K562 (cell line): ENCODE results near the gene KLHL6. TPM values are rescaled to one million over a fixed set of nuclear protein-coding genes. Genes with fewer than 3 reads are reported as not detected.

ENCODE experiments used
- CBX1 ChIP-seq: sonication (generic); IDR thresholded peaks from 2 replicates; pipeline ENCODE4 v1.6.1; 2016; ENCODE audit warnings: antibody characterized with exemption, low read depth, mild to moderate bottlenecking
- MYNN ChIP-seq, 2 experiments: sonication (generic); formaldehyde crosslinking in 1 of 2; IDR thresholded peaks; 2 replicates each; pipeline versions ENCODE4 v1.5.0 to v1.6.1; 2016 to 2020; ENCODE audit warnings: antibody characterized with exemption in 1 of 2, missing genetic modification reagents in 1 of 2
- POU5F1 ChIP-seq: fragments of 150-350 bp; IDR thresholded peaks from 2 replicates; pipeline ENCODE4 v1.6.1; 2014; ENCODE audit warnings: borderline replicate concordance, low read length, low read depth, mild to moderate bottlenecking; ENCODE audit not compliant: partially characterized antibody
- TARDBP ChIP-seq: fragments of 450-650 bp; IDR thresholded peaks from 2 replicates; pipeline ENCODE4 v1.6.1; 2016
- TEAD4 ChIP-seq, 2 experiments: sonication (generic) in 1 of 2; formaldehyde crosslinking in 1 of 2; IDR thresholded peaks; 2 replicates each; pipeline versions ENCODE4 v1.6.1 to v1.8.0; 2012 to 2022; ENCODE audit warnings: borderline replicate concordance in 1 of 2, inconsistent platforms in 1 of 2, low read length in 1 of 2, mild to moderate bottlenecking in 1 of 2, missing genetic modification reagents in 1 of 2
- YY1 ChIP-seq, 3 experiments: IDR thresholded peaks; 2 replicates each; pipeline ENCODE4 v1.6.1; 2011; ENCODE audit warnings: low read length in 2 of 3, mild to moderate bottlenecking in 2 of 3, moderate library complexity in 2 of 3, borderline replicate concordance in 1 of 3, control low read depth in 1 of 3, low read depth in 1 of 3; ENCODE audit not compliant: insufficient read depth in 3 of 3, insufficient replicate concordance in 2 of 3, control insufficient read depth in 1 of 3, insufficient read length in 1 of 3; ENCODE audit errors: extremely low read depth in 1 of 3
- ZNF12 ChIP-seq: sonication (generic); formaldehyde crosslinking; IDR thresholded peaks from 2 replicates; pipeline ENCODE4 v1.4.0; 2020; ENCODE audit warnings: mild to moderate bottlenecking, missing genetic modification reagents
- polyA plus RNA-seq, 8 experiments: library from polyadenylated mRNA; depleted of rRNA in 4 of 8; stranded (reverse) in 5 of 8; unstranded in 3 of 8; fragments of >200 nt; fragmentation: Nextera tagmentation in 2 of 8; fragmentation: Illumina TruSeq in 1 of 8; extraction: Ambion mirVana in 2 of 8; extraction: Trizol in 1 of 8; gene quantifications; 2 replicates each; pipeline versions ENCODE4 v1.2.1 to v1.2.3, GENCODE V29; 2011 to 2014; ENCODE audit warnings: inconsistent platforms in 1 of 8, missing spikeins in 1 of 8
- total RNA-seq, 7 experiments: library from RNA; depleted of rRNA in 6 of 7; stranded (reverse); fragments of >200 nt in 6 of 7; fragmentation: Illumina TruSeq in 2 of 7; extraction: Trizol in 2 of 7; gene quantifications; 2 replicates each; pipeline versions ENCODE4 v1.2.1 to v1.2.3, GENCODE V29; 2011 to 2021; ENCODE audit warnings: low replicate concordance in 1 of 7
- TF ChIP-seq, protein P1 (sequence below): fragments of 450-650 bp; formaldehyde crosslinking; IDR thresholded peaks from 2 replicates; pipeline ENCODE4 v1.4.0; 2020; ENCODE audit warnings: mild to moderate bottlenecking, mixed read lengths
- TF ChIP-seq, protein P2 (sequence below): fragments of 250-450 bp; sonication (Bioruptor Pico); IDR thresholded peaks from 2 replicates; pipeline ENCODE4 v1.4.0; 2020; ENCODE audit warnings: mild to moderate bottlenecking
- TF ChIP-seq, protein P3 (sequence below): fragments of 200-800 bp; sonication (Bioruptor generic); IDR thresholded peaks from 2 replicates; pipeline ENCODE4 v1.6.1; 2016; ENCODE audit warnings: missing genetic modification characterization, missing compliant biosample characterization
- TF ChIP-seq, protein P4 (sequence below), 2 experiments: IDR thresholded peaks; 2 replicates each; pipeline ENCODE4 v1.6.1; 2012; ENCODE audit warnings: improper control_type of control experiment in 2 of 2, low read depth in 2 of 2, low read length in 2 of 2, borderline replicate concordance in 1 of 2
- TF ChIP-seq, protein P5 (sequence below): sonication (generic); formaldehyde crosslinking; IDR thresholded peaks from 2 replicates; pipeline ENCODE4 v1.8.0; 2022; ENCODE audit warnings: missing genetic modification reagents, mild to moderate bottlenecking, moderate library complexity, borderline replicate concordance

Gene KLHL6
- total and polyA plus RNA-seq, 9 of the 15 experiments (the other 6 are each of a cell fraction or from before 2014, with no cell fraction given): 0.18 to 2.1 (median 1.4) TPM

DNA sequence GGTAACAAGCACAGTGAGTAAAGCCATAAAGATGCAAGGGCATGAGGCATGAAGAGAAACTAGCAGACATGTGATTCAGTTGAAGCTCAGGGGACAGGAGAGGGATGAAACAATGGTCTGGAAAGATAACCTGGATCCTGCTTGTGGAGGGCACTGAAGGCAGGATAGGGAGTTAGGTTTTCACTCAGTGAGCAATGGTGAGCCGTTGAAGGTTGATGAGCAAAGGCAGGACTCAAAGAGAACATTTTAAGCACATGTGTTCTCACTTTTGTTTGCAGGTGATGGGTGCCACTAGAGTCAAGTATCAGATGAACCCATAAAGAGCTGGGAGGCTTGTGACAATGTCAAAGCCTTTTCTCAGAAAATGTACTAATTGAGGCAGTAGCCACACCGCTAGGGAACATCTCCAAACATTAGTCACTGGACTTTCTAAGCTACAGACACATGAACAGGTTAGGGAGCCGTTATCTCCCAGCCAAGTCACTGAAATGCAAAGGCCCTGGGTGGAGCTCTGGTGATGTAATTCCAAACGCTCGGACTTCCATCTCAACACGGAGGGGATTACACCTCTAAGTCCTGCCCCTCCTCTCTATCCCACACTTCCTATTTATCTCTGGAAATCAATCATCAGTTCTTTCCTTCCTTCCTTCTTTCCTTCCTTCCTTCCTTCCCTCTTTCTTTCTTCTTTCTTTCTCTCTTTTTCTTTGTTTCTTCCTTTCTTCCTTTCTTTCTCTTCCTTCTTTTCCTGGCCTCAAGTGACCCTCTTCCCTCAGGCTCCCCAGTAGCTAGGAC is 22.7 kb downstream of the KLHL6 start (continued):
- TF ChIP-seq, protein P1, sequence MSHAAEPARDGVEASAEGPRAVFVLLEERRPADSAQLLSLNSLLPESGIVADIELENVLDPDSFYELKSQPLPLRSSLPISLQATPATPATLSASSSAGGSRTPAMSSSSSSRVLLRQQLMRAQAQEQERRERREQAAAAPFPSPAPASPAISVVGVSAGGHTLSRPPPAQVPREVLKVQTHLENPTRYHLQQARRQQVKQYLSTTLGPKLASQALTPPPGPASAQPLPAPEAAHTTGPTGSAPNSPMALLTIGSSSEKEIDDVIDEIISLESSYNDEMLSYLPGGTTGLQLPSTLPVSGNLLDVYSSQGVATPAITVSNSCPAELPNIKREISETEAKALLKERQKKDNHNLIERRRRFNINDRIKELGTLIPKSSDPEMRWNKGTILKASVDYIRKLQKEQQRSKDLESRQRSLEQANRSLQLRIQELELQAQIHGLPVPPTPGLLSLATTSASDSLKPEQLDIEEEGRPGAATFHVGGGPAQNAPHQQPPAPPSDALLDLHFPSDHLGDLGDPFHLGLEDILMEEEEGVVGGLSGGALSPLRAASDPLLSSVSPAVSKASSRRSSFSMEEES: no peak
- TF ChIP-seq, protein P2, sequence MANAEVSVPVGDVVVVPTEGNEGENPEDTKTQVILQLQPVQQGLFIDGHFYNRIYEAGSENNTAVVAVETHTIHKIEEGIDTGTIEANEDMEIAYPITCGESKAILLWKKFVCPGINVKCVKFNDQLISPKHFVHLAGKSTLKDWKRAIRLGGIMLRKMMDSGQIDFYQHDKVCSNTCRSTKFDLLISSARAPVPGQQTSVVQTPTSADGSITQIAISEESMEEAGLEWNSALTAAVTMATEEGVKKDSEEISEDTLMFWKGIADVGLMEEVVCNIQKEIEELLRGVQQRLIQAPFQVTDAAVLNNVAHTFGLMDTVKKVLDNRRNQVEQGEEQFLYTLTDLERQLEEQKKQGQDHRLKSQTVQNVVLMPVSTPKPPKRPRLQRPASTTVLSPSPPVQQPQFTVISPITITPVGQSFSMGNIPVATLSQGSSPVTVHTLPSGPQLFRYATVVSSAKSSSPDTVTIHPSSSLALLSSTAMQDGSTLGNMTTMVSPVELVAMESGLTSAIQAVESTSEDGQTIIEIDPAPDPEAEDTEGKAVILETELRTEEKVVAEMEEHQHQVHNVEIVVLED (CRISPR knock-in tag): no peak
- TF ChIP-seq TARDBP: no peak
- no peak for TF ChIP-seq CBX1
- TF ChIP-seq, protein P3, sequence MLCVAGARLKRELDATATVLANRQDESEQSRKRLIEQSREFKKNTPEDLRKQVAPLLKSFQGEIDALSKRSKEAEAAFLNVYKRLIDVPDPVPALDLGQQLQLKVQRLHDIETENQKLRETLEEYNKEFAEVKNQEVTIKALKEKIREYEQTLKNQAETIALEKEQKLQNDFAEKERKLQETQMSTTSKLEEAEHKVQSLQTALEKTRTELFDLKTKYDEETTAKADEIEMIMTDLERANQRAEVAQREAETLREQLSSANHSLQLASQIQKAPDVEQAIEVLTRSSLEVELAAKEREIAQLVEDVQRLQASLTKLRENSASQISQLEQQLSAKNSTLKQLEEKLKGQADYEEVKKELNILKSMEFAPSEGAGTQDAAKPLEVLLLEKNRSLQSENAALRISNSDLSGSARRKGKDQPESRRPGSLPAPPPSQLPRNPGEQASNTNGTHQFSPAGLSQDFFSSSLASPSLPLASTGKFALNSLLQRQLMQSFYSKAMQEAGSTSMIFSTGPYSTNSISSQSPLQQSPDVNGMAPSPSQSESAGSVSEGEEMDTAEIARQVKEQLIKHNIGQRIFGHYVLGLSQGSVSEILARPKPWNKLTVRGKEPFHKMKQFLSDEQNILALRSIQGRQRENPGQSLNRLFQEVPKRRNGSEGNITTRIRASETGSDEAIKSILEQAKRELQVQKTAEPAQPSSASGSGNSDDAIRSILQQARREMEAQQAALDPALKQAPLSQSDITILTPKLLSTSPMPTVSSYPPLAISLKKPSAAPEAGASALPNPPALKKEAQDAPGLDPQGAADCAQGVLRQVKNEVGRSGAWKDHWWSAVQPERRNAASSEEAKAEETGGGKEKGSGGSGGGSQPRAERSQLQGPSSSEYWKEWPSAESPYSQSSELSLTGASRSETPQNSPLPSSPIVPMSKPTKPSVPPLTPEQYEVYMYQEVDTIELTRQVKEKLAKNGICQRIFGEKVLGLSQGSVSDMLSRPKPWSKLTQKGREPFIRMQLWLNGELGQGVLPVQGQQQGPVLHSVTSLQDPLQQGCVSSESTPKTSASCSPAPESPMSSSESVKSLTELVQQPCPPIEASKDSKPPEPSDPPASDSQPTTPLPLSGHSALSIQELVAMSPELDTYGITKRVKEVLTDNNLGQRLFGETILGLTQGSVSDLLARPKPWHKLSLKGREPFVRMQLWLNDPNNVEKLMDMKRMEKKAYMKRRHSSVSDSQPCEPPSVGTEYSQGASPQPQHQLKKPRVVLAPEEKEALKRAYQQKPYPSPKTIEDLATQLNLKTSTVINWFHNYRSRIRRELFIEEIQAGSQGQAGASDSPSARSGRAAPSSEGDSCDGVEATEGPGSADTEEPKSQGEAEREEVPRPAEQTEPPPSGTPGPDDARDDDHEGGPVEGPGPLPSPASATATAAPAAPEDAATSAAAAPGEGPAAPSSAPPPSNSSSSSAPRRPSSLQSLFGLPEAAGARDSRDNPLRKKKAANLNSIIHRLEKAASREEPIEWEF (CRISPR knock-in tag): no peak
- TF ChIP-seq, protein P4, sequence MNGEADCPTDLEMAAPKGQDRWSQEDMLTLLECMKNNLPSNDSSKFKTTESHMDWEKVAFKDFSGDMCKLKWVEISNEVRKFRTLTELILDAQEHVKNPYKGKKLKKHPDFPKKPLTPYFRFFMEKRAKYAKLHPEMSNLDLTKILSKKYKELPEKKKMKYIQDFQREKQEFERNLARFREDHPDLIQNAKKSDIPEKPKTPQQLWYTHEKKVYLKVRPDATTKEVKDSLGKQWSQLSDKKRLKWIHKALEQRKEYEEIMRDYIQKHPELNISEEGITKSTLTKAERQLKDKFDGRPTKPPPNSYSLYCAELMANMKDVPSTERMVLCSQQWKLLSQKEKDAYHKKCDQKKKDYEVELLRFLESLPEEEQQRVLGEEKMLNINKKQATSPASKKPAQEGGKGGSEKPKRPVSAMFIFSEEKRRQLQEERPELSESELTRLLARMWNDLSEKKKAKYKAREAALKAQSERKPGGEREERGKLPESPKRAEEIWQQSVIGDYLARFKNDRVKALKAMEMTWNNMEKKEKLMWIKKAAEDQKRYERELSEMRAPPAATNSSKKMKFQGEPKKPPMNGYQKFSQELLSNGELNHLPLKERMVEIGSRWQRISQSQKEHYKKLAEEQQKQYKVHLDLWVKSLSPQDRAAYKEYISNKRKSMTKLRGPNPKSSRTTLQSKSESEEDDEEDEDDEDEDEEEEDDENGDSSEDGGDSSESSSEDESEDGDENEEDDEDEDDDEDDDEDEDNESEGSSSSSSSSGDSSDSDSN (IDR thresholded peaks at IDR 0.05; ENCODE audit: borderline replicate concordance in 1 of 2, low read depth in 2 of 2, low read length in 2 of 2): no peak
- TF ChIP-seq TEAD4 (IDR thresholded peaks at IDR 0.05; ENCODE audit: low read length): peak; percentile 48; the same call in 1 of the 2 replicates
- TF ChIP-seq TEAD4 (CRISPR knock-in tag; IDR thresholded peaks at IDR 0.05; ENCODE audit: borderline replicate concordance): no peak
- no peak for TF ChIP-seq ZNF12 (CRISPR knock-in tag)
- TF ChIP-seq POU5F1: no peak
- TF ChIP-seq, protein P5, sequence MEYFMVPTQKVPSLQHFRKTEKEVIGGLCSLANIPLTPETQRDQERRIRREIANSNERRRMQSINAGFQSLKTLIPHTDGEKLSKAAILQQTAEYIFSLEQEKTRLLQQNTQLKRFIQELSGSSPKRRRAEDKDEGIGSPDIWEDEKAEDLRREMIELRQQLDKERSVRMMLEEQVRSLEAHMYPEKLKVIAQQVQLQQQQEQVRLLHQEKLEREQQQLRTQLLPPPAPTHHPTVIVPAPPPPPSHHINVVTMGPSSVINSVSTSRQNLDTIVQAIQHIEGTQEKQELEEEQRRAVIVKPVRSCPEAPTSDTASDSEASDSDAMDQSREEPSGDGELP (CRISPR knock-in tag): no peak
- TF ChIP-seq MYNN (IDR thresholded peaks at IDR 0.05): no peak
- TF ChIP-seq MYNN (CRISPR knock-in tag; IDR thresholded peaks at IDR 0.05): no peak
- no peak for TF ChIP-seq YY1 (IDR thresholded peaks at IDR 0.05; ENCODE audit: borderline replicate concordance in 1 of 3, control insufficient read depth in 1 of 3, extremely low read depth in 1 of 3, insufficient read depth in 3 of 3, insufficient read length in 1 of 3, insufficient replicate concordance in 2 of 3, low read depth in 1 of 3, low read length in 2 of 3)
